Endodermal cell (in vitro differentiated cells): ENCODE results near the gene BOD1L1. TPM values are rescaled to one million over a fixed set of nuclear protein-coding genes. Genes with fewer than 3 reads are reported as not detected.

Experiments
- DNase-seq: peaks from one replicate; pipeline ENCODE4 v3.0.0-alpha.2; 2017
- H3K27ac ChIP-seq: 2 replicates; pipeline ENCODE4 v1.5.1; 2013; ENCODE audit warnings: mild to moderate bottlenecking, low read depth, low read length, moderate library complexity
- H3K27me3 ChIP-seq: 2 replicates; pipeline ENCODE4 v1.6.1; 2013; ENCODE audit warnings: mild to moderate bottlenecking, low read length, moderate library complexity; ENCODE audit not compliant: insufficient read depth, control insufficient read depth, poor library complexity, severe bottlenecking
- H3K36me3 ChIP-seq: 2 replicates; pipeline ENCODE4 v1.7.0; 2013; ENCODE audit warnings: mild to moderate bottlenecking, low read length, moderate library complexity; ENCODE audit not compliant: control insufficient read depth, insufficient read depth
- H3K4me1 ChIP-seq: one replicate; pipeline ENCODE4 v1.7.0; 2013; ENCODE audit warnings: low read length; ENCODE audit not compliant: control insufficient read depth, insufficient read depth
- H3K4me3 ChIP-seq: 2 replicates; pipeline ENCODE4 v1.5.1; 2013; ENCODE audit warnings: mild to moderate bottlenecking, low read length, moderate library complexity
- H3K9ac ChIP-seq: 2 replicates; pipeline ENCODE4 v1.6.1; 2013; ENCODE audit warnings: mild to moderate bottlenecking, low read length, moderate library complexity; ENCODE audit not compliant: poor library complexity, severe bottlenecking; ENCODE audit errors: extremely low read depth
- H3K9me3 ChIP-seq: 2 replicates; pipeline ENCODE4 v1.6.1; 2013; ENCODE audit warnings: mild to moderate bottlenecking, low read length, moderate library complexity; ENCODE audit not compliant: control insufficient read depth
- H3K27ac Mint-ChIP-seq: 2 replicates; pipeline ENCODE4 v1.8.0; 2020; ENCODE audit warnings: mixed read lengths
- H3K27me3 Mint-ChIP-seq: 2 replicates; pipeline ENCODE4 v1.8.0; 2021; ENCODE audit warnings: mild to moderate bottlenecking, mixed read lengths; ENCODE audit not compliant: insufficient read depth
- H3K36me3 Mint-ChIP-seq: 2 replicates; pipeline ENCODE4 v1.8.0; 2020; ENCODE audit warnings: low read depth, mixed read lengths
- H3K4me1 Mint-ChIP-seq: 2 replicates; pipeline ENCODE4 v1.8.0; 2020; ENCODE audit warnings: mixed read lengths
- H3K4me3 Mint-ChIP-seq: 2 replicates; pipeline ENCODE4 v1.8.0; 2020; ENCODE audit warnings: mild to moderate bottlenecking, moderate library complexity, mixed read lengths
- H3K9me3 Mint-ChIP-seq: 2 replicates; pipeline ENCODE4 v1.8.0; 2020; ENCODE audit warnings: mild to moderate bottlenecking, mixed read lengths
- WGBS, 2 experiments: methylation state at CpG; one replicate each; pipeline versions ENCODE4 v1.1.5 to v1.1.7; 2013; ENCODE audit warnings: missing lambda C conversion rate in 2 of 2, mixed read lengths in 1 of 2; ENCODE audit not compliant: insufficient coverage in 1 of 2, insufficient read length in 1 of 2; 5-methylcytosine and 5-hydroxymethylcytosine counted together
- total RNA-seq, 2 donors: library from RNA; stranded (reverse); fragmentation: NEBNext Ultra II Directional in 1 of 2; extraction: Animal tissue kit (Norgen Biotek cat#: 25700) in 1 of 2; gene quantifications; 2 replicates in 1 of 2; 3 replicates in 1 of 2; pipeline ENCODE4 v1.2.1, GENCODE V29; 2021
- TF ChIP-seq, protein P1 (sequence below): fragments of 200-600 bp; sonication (generic); conservative IDR thresholded peaks from 2 replicates; pipeline ENCODE4 v1.5.0; 2021; ENCODE audit warnings: antibody characterized with exemption, mild to moderate bottlenecking

Gene BOD1L1
- total RNA-seq, 2 donors from 2014 or later, result 42.5 to 46.3 TPM

DNA sequence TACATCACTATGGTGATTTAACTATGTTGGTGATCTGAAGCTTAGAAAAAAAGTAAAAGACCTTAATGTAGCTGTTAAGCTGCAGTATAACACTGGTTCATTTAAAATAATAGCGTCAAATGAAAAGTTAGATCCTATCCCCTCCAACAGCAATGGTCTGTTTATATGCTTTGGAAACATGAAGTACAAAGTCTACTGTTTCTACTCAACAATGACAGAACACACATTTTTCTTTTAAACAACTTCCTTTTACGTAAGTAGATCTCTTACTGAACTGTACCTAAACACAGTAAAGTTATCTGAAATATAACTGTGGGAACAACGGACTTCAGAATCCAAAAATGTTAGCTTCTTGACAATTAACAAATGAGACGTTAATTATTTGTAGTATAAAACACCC lies 35.3 kb downstream of the BOD1L1 start:
- H3K36me3 Mint-ChIP-seq, result peaks cover 51% of the 10 kb centered on the region
- Histone ChIP-seq H3K36me3 (peaks cover 78% of the 10 kb centered on the region), H3K27ac (no peak overlapping the region), H3K9ac (no peak overlapping the region), H3K27me3 (no peaks in the 10 kb centered on the region), H3K9me3 (no peaks in the 10 kb centered on the region), H3K4me1 (no peaks in the 10 kb centered on the region), H3K4me3 (no peak overlapping the region)
- H3K9me3 Mint-ChIP-seq, result no peaks in the 10 kb centered on the region
- H3K27ac Mint-ChIP-seq, result no peak overlapping the region
- H3K27me3 Mint-ChIP-seq, result no peaks in the 10 kb centered on the region
- no peak overlapping the region for H3K4me3 Mint-ChIP-seq
- DNase-seq, result no peak
- no peaks in the 10 kb centered on the region for H3K4me1 Mint-ChIP-seq
- TF ChIP-seq, protein P1, sequence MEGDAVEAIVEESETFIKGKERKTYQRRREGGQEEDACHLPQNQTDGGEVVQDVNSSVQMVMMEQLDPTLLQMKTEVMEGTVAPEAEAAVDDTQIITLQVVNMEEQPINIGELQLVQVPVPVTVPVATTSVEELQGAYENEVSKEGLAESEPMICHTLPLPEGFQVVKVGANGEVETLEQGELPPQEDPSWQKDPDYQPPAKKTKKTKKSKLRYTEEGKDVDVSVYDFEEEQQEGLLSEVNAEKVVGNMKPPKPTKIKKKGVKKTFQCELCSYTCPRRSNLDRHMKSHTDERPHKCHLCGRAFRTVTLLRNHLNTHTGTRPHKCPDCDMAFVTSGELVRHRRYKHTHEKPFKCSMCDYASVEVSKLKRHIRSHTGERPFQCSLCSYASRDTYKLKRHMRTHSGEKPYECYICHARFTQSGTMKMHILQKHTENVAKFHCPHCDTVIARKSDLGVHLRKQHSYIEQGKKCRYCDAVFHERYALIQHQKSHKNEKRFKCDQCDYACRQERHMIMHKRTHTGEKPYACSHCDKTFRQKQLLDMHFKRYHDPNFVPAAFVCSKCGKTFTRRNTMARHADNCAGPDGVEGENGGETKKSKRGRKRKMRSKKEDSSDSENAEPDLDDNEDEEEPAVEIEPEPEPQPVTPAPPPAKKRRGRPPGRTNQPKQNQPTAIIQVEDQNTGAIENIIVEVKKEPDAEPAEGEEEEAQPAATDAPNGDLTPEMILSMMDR, result no peak
- WGBS, 2 experiments, result 95 to 100% methylated on average over 2 to 3 of the region's 4 CpGs

DNA sequence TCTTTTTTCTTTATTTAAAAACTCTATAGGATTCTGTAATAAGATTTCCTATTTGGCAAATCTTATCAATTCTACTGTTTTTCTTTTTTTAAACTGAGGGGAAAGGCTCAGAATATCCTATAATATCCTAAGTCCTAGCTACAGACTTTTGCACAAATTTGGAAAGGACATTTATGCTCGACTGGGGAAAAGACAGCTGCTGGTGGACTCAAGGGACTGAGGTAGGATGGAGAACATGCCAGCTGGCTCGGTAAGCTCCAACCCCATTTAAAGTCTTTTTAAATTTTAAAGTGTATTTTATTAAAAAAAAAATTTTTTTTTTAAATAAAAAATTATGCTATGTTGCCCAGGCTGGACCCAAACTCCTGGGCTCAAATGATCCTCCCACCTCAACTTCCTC lies 36.8 kb downstream of the BOD1L1 start:
- Histone ChIP-seq H3K27ac (no peak overlapping the region), H3K27me3 (no peaks in the 10 kb centered on the region), H3K9me3 (no peaks in the 10 kb centered on the region), H3K9ac (no peak overlapping the region), H3K4me3 (no peak overlapping the region), H3K4me1 (no peaks in the 10 kb centered on the region), H3K36me3 (peaks cover 78% of the 10 kb centered on the region)
- 82% methylated on average over 1 of the region's 2 CpGs; no CpG with 5 or more reads in 1 of the 2 experiments for WGBS, 2 experiments
- Mint-ChIP-seq H3K27ac (no peak overlapping the region), H3K27me3 (no peaks in the 10 kb centered on the region), H3K9me3 (no peaks in the 10 kb centered on the region), H3K4me3 (no peak overlapping the region), H3K36me3 (peaks cover 44% of the 10 kb centered on the region), H3K4me1 (no peaks in the 10 kb centered on the region)
- no peak for DNase-seq
- TF ChIP-seq, protein P1, result no peak

DNA sequence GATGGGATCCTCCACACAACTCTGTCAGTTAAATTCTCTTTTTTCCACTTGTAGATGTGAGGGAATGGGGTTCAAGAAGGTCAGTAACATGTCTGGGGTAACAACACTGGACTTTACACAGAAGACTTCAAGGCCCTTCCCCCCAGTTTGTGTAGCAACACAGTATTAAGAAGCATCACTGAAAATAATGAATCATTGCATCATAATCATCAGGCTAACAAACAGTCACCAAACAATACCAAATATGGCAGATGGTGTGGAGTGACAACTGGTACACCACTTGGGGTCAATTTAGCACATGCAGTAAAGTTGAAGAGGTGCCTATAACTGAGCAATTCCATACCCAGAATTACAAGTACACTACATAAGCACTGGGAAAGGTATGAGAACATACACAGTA lies 38.6 kb downstream of the BOD1L1 start:
- Histone ChIP-seq H3K4me3 (no peak overlapping the region), H3K9ac (no peak overlapping the region), H3K9me3 (no peaks in the 10 kb centered on the region), H3K36me3 (peaks cover 78% of the 10 kb centered on the region), H3K27ac (no peak overlapping the region), H3K27me3 (no peaks in the 10 kb centered on the region), H3K4me1 (no peaks in the 10 kb centered on the region)
- no peaks in the 10 kb centered on the region for H3K4me1 Mint-ChIP-seq
- TF ChIP-seq, protein P1, result no peak
- no peaks in the 10 kb centered on the region for H3K9me3 Mint-ChIP-seq
- no peak for DNase-seq
- no peak overlapping the region for H3K4me3 Mint-ChIP-seq
- H3K27ac Mint-ChIP-seq, result no peak overlapping the region
- H3K27me3 Mint-ChIP-seq, result no peaks in the 10 kb centered on the region
- H3K36me3 Mint-ChIP-seq, result peaks cover 42% of the 10 kb centered on the region
